T-cell (primary cell): ENCODE data around the gene PRR35. TPM values are rescaled to one million over a fixed set of nuclear protein-coding genes. Genes with fewer than 3 reads are reported as not detected.

ENCODE experiments used
- ATAC-seq, 4 experiments: fragments of 200-7000 bp in 3 of 4; fragments of 150-1000 bp in 1 of 4; cut with Tn5 transposase; replicated peaks in 1 of 4; 1 replicate in 3 of 4; 2 replicates in 1 of 4; pipeline ENCODE4 v1.10.0; 2021; ENCODE audit warnings: moderate library complexity in 3 of 4, mild to moderate bottlenecking in 2 of 4, moderate number of reproducible peaks in 1 of 4
- CTCF ChIA-PET, 2 donors: fragments of 300-600 bp; sonication (Branson Sonifier 250); formaldehyde crosslinking; loops; one replicate each; lab custom pipeline; 2022; ENCODE audit warnings: antibody characterized with exemption in 2 of 2; lab: Charles Lee
- POLR2A ChIA-PET, 2 donors: fragments of 300-600 bp; sonication (Branson Sonifier 250); formaldehyde crosslinking; loops; one replicate each; lab custom pipeline; 2022; ENCODE audit warnings: antibody characterized with exemption in 2 of 2; lab: Charles Lee
- DNase-seq, 35 experiments: peaks; one replicate each; pipeline versions ENCODE4 v3.0.0 to v3.0.0-alpha.2; 2013 to 2023
- H3K27ac ChIP-seq: one replicate; pipeline ENCODE4 v1.5.1; 2013; ENCODE audit warnings: low read length
- H3K27me3 ChIP-seq, 2 experiments: replicated peaks in 1 of 2; 1 replicate in 1 of 2; 2 replicates in 1 of 2; pipeline versions ENCODE4 v1.6.1 to v1.7.0; 2013; ENCODE audit warnings: low read length in 1 of 2, mixed read lengths in 1 of 2; ENCODE audit not compliant: control insufficient read depth in 2 of 2, insufficient read depth in 2 of 2; ENCODE audit errors: extremely low read depth in 1 of 2
- H3K36me3 ChIP-seq, 2 donors: 1 replicate in 1 of 2; 2 replicates in 1 of 2; pipeline versions ENCODE4 v1.6.1 to v1.7.0; 2013; ENCODE audit warnings: low read length in 1 of 2; ENCODE audit not compliant: control insufficient read depth in 2 of 2, insufficient read depth in 1 of 2; ENCODE audit errors: extremely low read depth in 1 of 2
- H3K4me1 ChIP-seq, 2 experiments: 1 replicate in 1 of 2; 2 replicates in 1 of 2; pipeline versions ENCODE4 v1.6.1 to v1.7.0; 2013; ENCODE audit warnings: low read length in 2 of 2, mixed read lengths in 1 of 2; ENCODE audit not compliant: insufficient read depth in 2 of 2, control insufficient read depth in 1 of 2; ENCODE audit errors: extremely low read depth in 1 of 2
- H3K4me3 ChIP-seq, 2 donors: 1 replicate in 1 of 2; 2 replicates in 1 of 2; pipeline versions ENCODE4 v1.5.1 to v1.7.0; 2013; ENCODE audit warnings: mild to moderate bottlenecking in 2 of 2, low read length in 1 of 2, moderate library complexity in 1 of 2; ENCODE audit not compliant: control insufficient read depth in 1 of 2; ENCODE audit errors: extremely low read depth in 1 of 2
- H3K9me3 ChIP-seq: 2 replicates; pipeline ENCODE4 v1.7.0; 2013
- H3K27ac Mint-ChIP-seq, 2 donors: one replicate each; pipeline ENCODE4 v1.8.0; 2020 to 2021; ENCODE audit warnings: mild to moderate bottlenecking in 2 of 2, mixed read lengths in 2 of 2
- H3K27me3 Mint-ChIP-seq, 2 donors: one replicate each; pipeline ENCODE4 v1.8.0; 2021 to 2022; ENCODE audit warnings: mixed read lengths in 2 of 2
- H3K36me3 Mint-ChIP-seq: one replicate; pipeline ENCODE4 v1.8.0; 2021; ENCODE audit warnings: mixed read lengths
- H3K4me1 Mint-ChIP-seq, 3 donors: one replicate each; pipeline ENCODE4 v1.8.0; 2020 to 2022; ENCODE audit warnings: mixed read lengths in 3 of 3, mild to moderate bottlenecking in 1 of 3
- H3K4me3 Mint-ChIP-seq, 3 donors: one replicate each; pipeline ENCODE4 v1.8.0; 2020 to 2022; ENCODE audit warnings: mild to moderate bottlenecking in 3 of 3, mixed read lengths in 3 of 3, moderate library complexity in 3 of 3
- H3K9me3 Mint-ChIP-seq, 3 donors: one replicate each; pipeline ENCODE4 v1.8.0; 2020 to 2022; ENCODE audit warnings: mixed read lengths in 3 of 3
- WGBS: methylation state at CpG from one replicate; pipeline ENCODE4 v1.1.5; 2013; ENCODE audit warnings: missing lambda C conversion rate; ENCODE audit not compliant: insufficient coverage; 5-methylcytosine and 5-hydroxymethylcytosine counted together
- total RNA-seq, 35 experiments: library from RNA in 6 of 35; stranded (reverse) in 6 of 35; fragments of 120-200 nt in 1 of 35; gene quantifications; one replicate each; pipeline versions ENCODE4 v1.2.1 to v1.2.4 and lab custom pipeline; 2013 to 2026

Gene PRR35
- total RNA-seq, 5 donors from 2014 or later (not counting 1 experiment from before 2014, with no cell fraction given) = not detected

GRCh38 chr16:527015-527903 lies 32.9 kb upstream of the PRR35 start, which contains the start of gene CAPN15:
Gene CAPN15 (plus strand): TSS chr16:527712. CDS start chr16:546839, 19,127 bp downstream.
- peaks cover 25 to 44% (median 38%) of the 10 kb centered on the region in 3 donors for H3K4me1 Mint-ChIP-seq
- no peaks in the 10 kb centered on the region for H3K27me3 Mint-ChIP-seq
- Histone ChIP-seq H3K4me3 (peak within 1 kb of the TSS; percentile 76 to 80), H3K27me3 (no peaks in the 10 kb centered on the region), H3K9me3 (no peaks in the 10 kb centered on the region), H3K36me3 (no peaks in the 10 kb centered on the region), H3K4me1 (peaks cover 12 to 55% of the 10 kb centered on the region in 2 experiments), H3K27ac (peak within 1 kb of the TSS; percentile 78)
- H3K36me3 Mint-ChIP-seq = no peaks in the 10 kb centered on the region
- peak within 1 kb of the TSS; percentile 87 to 92 for H3K27ac Mint-ChIP-seq
- CTCF ChIA-PET = interaction anchor here in 1 of 2 donors (0.5 to 0.6 kb wide), 2 partner anchors 43 to 437 kb away, joined by 3 to 4 read pairs; no protein-coding TSS in a partner anchor
- H3K9me3 Mint-ChIP-seq = no peaks in the 10 kb centered on the region
- WGBS = under 1% methylated on average over 129 of the region's 129 CpGs
- ATAC-seq (peak; percentile 87 to 90 (median 89)), DNase-seq (peak; percentile 55 to 92 (median 76))
- POLR2A ChIA-PET = interaction anchor here in 1 of 2 donors (0.5 kb wide), 1 partner anchor 1363 kb away, joined by 5 read pairs; no protein-coding TSS in a partner anchor
- H3K4me3 Mint-ChIP-seq = peak within 1 kb of the TSS; percentile 88 to 90 (median 88)

- Mint-ChIP-seq H3K4me3 (peak overlapping the region; percentile 88 to 90 (median 88)), H3K36me3 (no peaks in the 10 kb centered on the region), H3K9me3 (no peaks in the 10 kb centered on the region), H3K4me1 (peaks cover 25 to 42% (median 38%) of the 10 kb centered on the region in 3 donors), H3K27ac (peak overlapping the region; percentile 87 to 92), H3K27me3 (no peaks in the 10 kb centered on the region)
- ChIA-PET CTCF (no interaction called here), POLR2A (no interaction called here)
- ATAC-seq = peak; percentile 1 to 11 (median 7)
- H3K4me1 ChIP-seq = peaks cover 12 to 55% of the 10 kb centered on the region in 2 experiments
- WGBS = 1% methylated on average over 52 of the region's 55 CpGs
- H3K27me3 ChIP-seq = no peaks in the 10 kb centered on the region
- DNase-seq = peak in 10 of 35 experiments; percentile 10 to 48 (median 20)
- H3K27ac ChIP-seq = peak overlapping the region; percentile 55
- H3K9me3 ChIP-seq = no peaks in the 10 kb centered on the region
- no peaks in the 10 kb centered on the region for H3K36me3 ChIP-seq
- H3K4me3 ChIP-seq = peak overlapping the region; percentile 76 to 80
Measured at GRCh38 chr16:528111-529011, 31.8 kb upstream of the PRR35 start.

- H3K36me3 Mint-ChIP-seq = no peaks in the 10 kb centered on the region
- no peaks in the 10 kb centered on the region for H3K27me3 Mint-ChIP-seq
- Histone ChIP-seq H3K27ac (peak overlapping the region; percentile 55), H3K9me3 (no peaks in the 10 kb centered on the region), H3K4me1 (peaks cover 12 to 59% of the 10 kb centered on the region in 2 experiments), H3K36me3 (no peaks in the 10 kb centered on the region), H3K4me3 (peak overlapping the region; percentile 76 to 80), H3K27me3 (no peaks in the 10 kb centered on the region)
- DNase-seq = peak in 11 of 35 experiments; percentile 10 to 41 (median 20)
- POLR2A ChIA-PET = no interaction called here
- H3K4me1 Mint-ChIP-seq = peaks cover 25 to 41% (median 38%) of the 10 kb centered on the region in 3 donors
- H3K27ac Mint-ChIP-seq = peak overlapping the region; percentile 87 to 92
- WGBS = 29% methylated on average over 11 of the region's 12 CpGs
- peak overlapping the region; percentile 88 to 90 (median 88) for H3K4me3 Mint-ChIP-seq
- H3K9me3 Mint-ChIP-seq = no peaks in the 10 kb centered on the region
- CTCF ChIA-PET = no interaction called here
- ATAC-seq = no peak
Measured at GRCh38 chr16:529012-529575, 31.1 kb upstream of the PRR35 start.

GRCh38 chr16:530111-530817 lies 29.9 kb upstream of the PRR35 start:
- H3K27ac Mint-ChIP-seq = peak overlapping the region; percentile 28 to 36

GRCh38 chr16:531494-532125 lies 28.6 kb upstream of the PRR35 start:
- no peak overlapping the region for H3K27ac Mint-ChIP-seq
- Histone ChIP-seq H3K9me3 (no peaks in the 10 kb centered on the region), H3K27ac (no peak overlapping the region), H3K27me3 (no peaks in the 10 kb centered on the region), H3K4me1 (peaks cover 2 to 37% of the 10 kb centered on the region in 2 experiments), H3K36me3 (peaks cover under 1 to 9% of the 10 kb centered on the region in 2 donors), H3K4me3 (no peak overlapping the region)
- no peaks in the 10 kb centered on the region for H3K9me3 Mint-ChIP-seq
- ChIA-PET POLR2A (interaction anchor here in 1 of 2 donors (0.6 kb wide), 1 partner anchor 11 kb away, joined by 4 read pairs; no protein-coding TSS in a partner anchor), CTCF (no interaction called here)
- DNase-seq (no peak), ATAC-seq (no peak)
- WGBS = 89% methylated on average over 11 of the region's 16 CpGs
- no peak overlapping the region for H3K4me3 Mint-ChIP-seq
- H3K27me3 Mint-ChIP-seq = no peaks in the 10 kb centered on the region
- peaks cover 21 to 24% (median 21%) of the 10 kb centered on the region in 3 donors for H3K4me1 Mint-ChIP-seq
- no peaks in the 10 kb centered on the region for H3K36me3 Mint-ChIP-seq

More at GRCh38 chr16:530111-530817, 29.9 kb upstream of the PRR35 start:
- H3K9me3 Mint-ChIP-seq = no peaks in the 10 kb centered on the region
- H3K27me3 ChIP-seq = no peaks in the 10 kb centered on the region
- peaks cover 25 to 36% (median 35%) of the 10 kb centered on the region in 3 donors for H3K4me1 Mint-ChIP-seq
- H3K36me3 ChIP-seq = peaks cover 0 to 2% of the 10 kb centered on the region in 2 donors
- no peaks in the 10 kb centered on the region for H3K27me3 Mint-ChIP-seq
- no peak overlapping the region for H3K4me3 ChIP-seq
- ATAC-seq (no peak), DNase-seq (no peak)
- CTCF ChIA-PET = no interaction called here
- H3K27ac ChIP-seq = no peak overlapping the region
- peaks cover 12 to 50% of the 10 kb centered on the region in 2 experiments for H3K4me1 ChIP-seq
- H3K4me3 Mint-ChIP-seq = peak overlapping the region; percentile 88 to 90 (median 88)
- no peaks in the 10 kb centered on the region for H3K9me3 ChIP-seq
- POLR2A ChIA-PET = no interaction called here
- 79% methylated on average over 21 of the region's 23 CpGs for WGBS
- H3K36me3 Mint-ChIP-seq = no peaks in the 10 kb centered on the region
